ENCODE measurements around the gene HERC2. TPM values are rescaled to one million over a fixed set of nuclear protein-coding genes. Genes with fewer than 3 reads are reported as not detected.

Gene HERC2
- total and polyA plus RNA-seq, 10 donors = 16.1 to 79.8 (median 58.9) TPM

DNA sequence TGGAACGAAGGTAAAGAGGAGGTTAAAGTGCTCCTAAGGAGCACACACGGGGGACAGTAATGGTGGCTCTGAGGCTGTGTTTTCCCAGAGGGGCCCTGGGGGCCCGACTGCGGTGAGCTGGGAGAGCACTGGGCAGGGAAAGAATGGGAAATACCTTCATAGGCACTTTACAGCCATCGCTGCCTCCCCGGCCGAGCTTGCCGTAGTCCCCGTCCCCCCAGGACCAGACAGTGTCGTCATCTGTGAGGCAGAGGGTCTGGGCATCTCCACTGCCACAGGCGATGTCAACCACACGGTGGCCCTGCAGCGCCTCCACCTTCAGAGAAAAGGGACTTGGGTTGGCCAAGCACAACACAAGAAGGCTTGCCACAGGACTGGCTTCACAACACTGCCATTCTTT lies 190.0 kb downstream of the HERC2 start:
- DNase-seq = no peak
- no peak for TF ChIP-seq POLR2A (IDR thresholded peaks at IDR 0.05)

DNA sequence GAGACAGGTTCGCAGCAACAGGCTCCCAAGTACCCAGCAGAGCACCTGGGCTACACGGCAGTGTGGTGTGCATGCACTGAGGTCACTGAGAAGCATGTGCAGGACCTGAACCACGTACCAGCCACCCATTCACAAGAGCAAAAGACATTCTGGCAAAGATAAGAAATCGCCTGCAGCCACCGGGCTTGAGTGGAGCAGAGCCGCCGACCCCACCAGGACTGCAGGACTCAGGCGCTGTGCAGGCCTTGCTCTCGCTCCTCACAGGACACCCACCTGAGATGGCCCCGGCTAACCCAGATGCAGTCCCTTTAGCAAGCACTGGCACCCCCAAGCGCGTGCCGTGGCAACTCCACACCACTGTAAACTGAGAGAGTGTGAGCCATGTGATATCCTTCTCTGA lies 190.6 kb downstream of the HERC2 start:
- no peaks in the 10 kb centered on the region for H3K9me3 ChIP-seq
- TF ChIP-seq, protein P1, sequence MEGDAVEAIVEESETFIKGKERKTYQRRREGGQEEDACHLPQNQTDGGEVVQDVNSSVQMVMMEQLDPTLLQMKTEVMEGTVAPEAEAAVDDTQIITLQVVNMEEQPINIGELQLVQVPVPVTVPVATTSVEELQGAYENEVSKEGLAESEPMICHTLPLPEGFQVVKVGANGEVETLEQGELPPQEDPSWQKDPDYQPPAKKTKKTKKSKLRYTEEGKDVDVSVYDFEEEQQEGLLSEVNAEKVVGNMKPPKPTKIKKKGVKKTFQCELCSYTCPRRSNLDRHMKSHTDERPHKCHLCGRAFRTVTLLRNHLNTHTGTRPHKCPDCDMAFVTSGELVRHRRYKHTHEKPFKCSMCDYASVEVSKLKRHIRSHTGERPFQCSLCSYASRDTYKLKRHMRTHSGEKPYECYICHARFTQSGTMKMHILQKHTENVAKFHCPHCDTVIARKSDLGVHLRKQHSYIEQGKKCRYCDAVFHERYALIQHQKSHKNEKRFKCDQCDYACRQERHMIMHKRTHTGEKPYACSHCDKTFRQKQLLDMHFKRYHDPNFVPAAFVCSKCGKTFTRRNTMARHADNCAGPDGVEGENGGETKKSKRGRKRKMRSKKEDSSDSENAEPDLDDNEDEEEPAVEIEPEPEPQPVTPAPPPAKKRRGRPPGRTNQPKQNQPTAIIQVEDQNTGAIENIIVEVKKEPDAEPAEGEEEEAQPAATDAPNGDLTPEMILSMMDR (IDR thresholded peaks at IDR 0.05 in 8 of 11, conservative IDR thresholded peaks at IDR 0.05 in 3 of 11) = no peak
- TF ChIP-seq POLR2AphosphoS5 (IDR thresholded peaks at IDR 0.05) = no peak
- no peak for TF ChIP-seq POLR2A (IDR thresholded peaks at IDR 0.05)
- no peak overlapping the region for H3K27ac ChIP-seq
- intact Hi-C loops (cut with DNase I; ENCODE audit: low total_unique reads) = no loop called here
- no peaks in the 10 kb centered on the region for H3K27me3 ChIP-seq (replicated peaks in 1 of 7)
- peaks cover 0 to 86% (median 31%) of the 10 kb centered on the region in 6 donors for H3K36me3 ChIP-seq
- no peak for DNase-seq
- no peak overlapping the region for H3K4me3 ChIP-seq
- H3K4me1 ChIP-seq = peaks cover 0 to 40% (median 11%) of the 10 kb centered on the region in 6 donors
- WGBS, 5 donors = 95 to 100% (median 96%) methylated on average over 2 to 13 of the region's 13 CpGs

More for the DNA sequence above, 190.0 kb downstream of the HERC2 start:
- H3K4me3 ChIP-seq = no peak overlapping the region
- intact Hi-C loops (cut with DNase I; ENCODE audit: low total_unique reads) = no loop called here
- H3K27me3 ChIP-seq (replicated peaks in 1 of 7) = no peaks in the 10 kb centered on the region
- H3K36me3 ChIP-seq = peaks cover 0 to 83% (median 31%) of the 10 kb centered on the region in 6 donors
- 86 to 90% (median 89%) methylated on average over 13 of the region's 13 CpGs for WGBS, 5 donors
- H3K9me3 ChIP-seq = no peaks in the 10 kb centered on the region
- H3K4me1 ChIP-seq = peaks cover 0 to 42% (median 11%) of the 10 kb centered on the region in 6 donors
- no peak overlapping the region for H3K27ac ChIP-seq

DNA sequence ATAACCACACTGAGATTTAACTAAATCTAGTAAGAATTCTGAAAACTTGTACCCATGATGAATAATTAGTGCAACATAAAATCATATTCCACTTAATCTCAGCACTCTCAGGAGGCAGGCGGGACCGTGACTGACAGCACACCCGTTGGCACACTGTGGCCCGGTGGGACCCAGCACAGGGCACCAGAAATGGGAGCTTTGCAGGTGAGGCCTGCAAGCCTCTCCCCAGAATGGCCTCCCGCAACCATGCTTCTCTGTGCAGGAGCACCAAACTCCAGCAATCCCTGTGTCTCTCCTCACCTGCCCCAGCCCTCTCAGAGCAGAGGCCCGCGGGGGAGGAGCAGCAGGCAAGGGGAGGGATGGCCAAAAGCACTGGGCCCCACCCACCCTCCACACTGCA lies 191.3 kb downstream of the HERC2 start:
- H3K4me1 ChIP-seq = peaks cover 0 to 38% (median 9%) of the 10 kb centered on the region in 6 donors
- H3K27ac ChIP-seq = no peak overlapping the region
- DNase-seq = no peak
- WGBS, 5 donors = 94 to 100% (median 97%) methylated on average over 7 of the region's 7 CpGs
- H3K4me3 ChIP-seq = no peak overlapping the region
- TF ChIP-seq POLR2A (IDR thresholded peaks at IDR 0.05) (no peak), POLR2AphosphoS5 (IDR thresholded peaks at IDR 0.05) (no peak)
- TF ChIP-seq, protein P1 (IDR thresholded peaks at IDR 0.05 in 8 of 11, conservative IDR thresholded peaks at IDR 0.05 in 3 of 11) = no peak
- no peaks in the 10 kb centered on the region for H3K27me3 ChIP-seq (replicated peaks in 1 of 7)
- intact Hi-C loops (cut with DNase I; ENCODE audit: low total_unique reads) = no loop called here
- peaks cover 0 to 86% (median 31%) of the 10 kb centered on the region in 6 donors for H3K36me3 ChIP-seq
- no peaks in the 10 kb centered on the region for H3K9me3 ChIP-seq

DNA sequence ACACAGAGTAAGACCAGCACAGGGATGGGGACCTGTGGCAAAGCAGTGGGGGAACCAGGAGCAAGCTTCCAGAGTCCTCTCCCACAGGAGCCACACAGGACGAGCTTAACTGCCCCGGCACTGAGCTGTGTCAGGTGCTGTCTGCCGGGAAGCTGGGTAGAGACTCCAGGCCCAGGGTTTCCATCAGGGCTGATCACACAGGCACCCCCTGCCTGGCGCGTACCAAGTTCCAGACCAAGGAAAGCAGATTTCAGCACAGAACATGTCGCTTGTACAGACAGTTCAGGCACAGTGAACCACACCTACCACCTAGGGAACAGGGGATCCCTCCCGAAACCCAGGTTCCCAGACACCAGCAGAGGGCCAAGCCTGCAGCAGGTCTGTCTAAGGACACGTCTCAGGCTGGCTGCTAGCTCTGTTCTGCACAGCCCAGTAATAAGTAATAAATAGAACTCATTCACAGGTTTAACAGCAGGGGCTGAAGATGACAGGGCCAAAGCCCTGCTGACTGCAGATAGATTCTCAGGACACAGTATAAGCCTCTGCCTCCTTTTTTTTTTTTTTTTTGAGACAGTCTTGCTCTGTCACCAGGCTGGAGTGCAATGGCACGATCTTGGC lies 192.6 kb downstream of the HERC2 start:
- no peaks in the 10 kb centered on the region for H3K9me3 ChIP-seq
- no peaks in the 10 kb centered on the region for H3K27me3 ChIP-seq (replicated peaks in 1 of 7)
- intact Hi-C loops (cut with DNase I; ENCODE audit: low total_unique reads) = no loop called here
- H3K4me1 ChIP-seq = peaks cover 0 to 36% (median 7%) of the 10 kb centered on the region in 6 donors
- H3K4me3 ChIP-seq = no peak overlapping the region
- no peak for DNase-seq
- 90 to 100% (median 96%) methylated on average over 9 of the region's 9 CpGs for whole genome bisulfite sequencing, 5 donors
- peaks cover 0 to 85% (median 31%) of the 10 kb centered on the region in 6 donors for H3K36me3 ChIP-seq
- H3K27ac ChIP-seq = no peak overlapping the region
- TF ChIP-seq POLR2AphosphoS5 (IDR thresholded peaks at IDR 0.05) (no peak), POLR2A (IDR thresholded peaks at IDR 0.05) (no peak)
- TF ChIP-seq, protein P1 (IDR thresholded peaks at IDR 0.05 in 8 of 11, conservative IDR thresholded peaks at IDR 0.05 in 3 of 11) = no peak

Measured in spleen (tissue), 11 donors.